Neuron (in vitro differentiated cells): ENCODE data around the gene PDIA6.
"Not testable (repeated sequence)": the region's sequence is repeated elsewhere in the genome, so short reads cannot be mapped to it uniquely, and the experiment has no call there.

Experiments used
- H2AFZ ChIP-seq: one replicate; pipeline ENCODE4 v1.6.1; 2013; ENCODE audit warnings: low read depth, mild to moderate bottlenecking, inconsistent platforms, low read length, moderate library complexity
- H3K27me3 ChIP-seq: one replicate; pipeline ENCODE4 v1.6.1; 2013; ENCODE audit warnings: low read length; ENCODE audit not compliant: insufficient read depth
- H3K36me3 ChIP-seq: one replicate; pipeline ENCODE4 v1.6.1; 2013; ENCODE audit warnings: low read length; ENCODE audit not compliant: insufficient read depth
- H3K4me1 ChIP-seq: one replicate; pipeline ENCODE4 v1.6.1; 2013; ENCODE audit warnings: low read length; ENCODE audit not compliant: insufficient read depth
- H3K4me3 ChIP-seq: 2 replicates; pipeline ENCODE4 v1.5.1; 2013; ENCODE audit warnings: mild to moderate bottlenecking, low read length, moderate library complexity
- H3K9me3 ChIP-seq: one replicate; pipeline ENCODE4 v1.6.1; 2013; ENCODE audit warnings: low read length

Gene PDIA6

DNA sequence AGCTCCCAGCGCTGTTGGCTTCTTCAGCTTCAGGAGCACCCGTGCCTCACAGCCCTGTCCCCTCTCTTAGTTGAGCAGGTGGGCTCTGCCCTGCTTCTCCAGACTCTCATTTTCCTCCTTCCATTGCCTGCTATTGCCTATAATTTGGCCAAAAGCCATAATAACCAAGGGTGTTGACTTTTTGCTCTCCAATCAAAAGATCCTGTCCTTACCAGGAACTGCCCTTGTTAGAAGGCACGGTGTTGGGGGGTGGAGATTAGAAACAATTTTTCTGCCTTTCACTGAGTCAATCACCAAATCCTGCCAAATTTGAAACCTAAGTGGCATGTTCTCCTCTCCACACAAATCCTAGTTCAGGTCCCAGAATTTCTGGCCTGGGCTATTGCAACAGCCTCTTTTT, 16.7 kb upstream of the PDIA6 start:
- H3K4me1 ChIP-seq: peaks cover 26% of the 10 kb centered on the region
- H3K27me3 ChIP-seq: peaks cover 22% of the 10 kb centered on the region
- no peak overlapping the region for H3K4me3 ChIP-seq
- H3K9me3 ChIP-seq: no peaks in the 10 kb centered on the region
- H2AFZ ChIP-seq: no peak overlapping the region
- no peaks in the 10 kb centered on the region for H3K36me3 ChIP-seq

- Histone ChIP-seq H3K4me1 (peaks cover 17% of the 10 kb centered on the region), H3K4me3 (no peak overlapping the region), H2AFZ (no peak overlapping the region), H3K9me3 (no peaks in the 10 kb centered on the region), H3K36me3 (no peaks in the 10 kb centered on the region), H3K27me3 (peaks cover 22% of the 10 kb centered on the region)
Observed at GRCh38 chr2:10828346-10828745, 15.8 kb upstream of the PDIA6 start.

GRCh38 chr2:10826625-10827024, 14.0 kb upstream of the PDIA6 start:
- Histone ChIP-seq H3K27me3 (peaks cover 22% of the 10 kb centered on the region), H2AFZ (no peak overlapping the region)

DNA sequence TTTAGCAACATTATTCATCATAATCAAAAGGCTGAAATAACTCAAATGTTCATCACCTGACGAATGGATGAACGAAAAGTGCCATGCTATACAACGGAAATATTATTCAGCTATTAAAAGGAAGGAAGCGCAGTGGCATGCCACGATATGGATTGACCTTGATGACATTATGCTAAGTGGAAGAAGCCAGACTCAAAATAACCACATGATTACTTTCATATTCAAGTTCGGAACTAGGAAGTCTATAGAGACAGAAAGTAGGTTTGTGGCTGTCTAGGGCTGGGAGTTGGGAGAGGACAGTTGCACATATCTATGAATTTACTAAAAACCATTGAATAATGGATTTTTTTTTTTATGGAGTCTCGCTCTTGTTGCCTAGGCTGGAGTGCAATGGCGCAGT, 13.4 kb upstream of the PDIA6 start:
- Histone ChIP-seq H3K36me3 (no peaks in the 10 kb centered on the region), H2AFZ (no peak overlapping the region), H3K4me3 (no peak overlapping the region), H3K27me3 (peaks cover 22% of the 10 kb centered on the region), H3K4me1 (peaks cover 4% of the 10 kb centered on the region), H3K9me3 (no peaks in the 10 kb centered on the region)

More at GRCh38 chr2:10826625-10827024, 14.0 kb upstream of the PDIA6 start:
- Histone ChIP-seq H3K36me3 (no peaks in the 10 kb centered on the region), H3K4me3 (no peak overlapping the region), H3K4me1 (peaks cover 10% of the 10 kb centered on the region), H3K9me3 (no peaks in the 10 kb centered on the region)

- H3K4me1 ChIP-seq: no peaks in the 10 kb centered on the region
Observed at GRCh38 chr2:10824191-10824590, 11.6 kb upstream of the PDIA6 start.

DNA sequence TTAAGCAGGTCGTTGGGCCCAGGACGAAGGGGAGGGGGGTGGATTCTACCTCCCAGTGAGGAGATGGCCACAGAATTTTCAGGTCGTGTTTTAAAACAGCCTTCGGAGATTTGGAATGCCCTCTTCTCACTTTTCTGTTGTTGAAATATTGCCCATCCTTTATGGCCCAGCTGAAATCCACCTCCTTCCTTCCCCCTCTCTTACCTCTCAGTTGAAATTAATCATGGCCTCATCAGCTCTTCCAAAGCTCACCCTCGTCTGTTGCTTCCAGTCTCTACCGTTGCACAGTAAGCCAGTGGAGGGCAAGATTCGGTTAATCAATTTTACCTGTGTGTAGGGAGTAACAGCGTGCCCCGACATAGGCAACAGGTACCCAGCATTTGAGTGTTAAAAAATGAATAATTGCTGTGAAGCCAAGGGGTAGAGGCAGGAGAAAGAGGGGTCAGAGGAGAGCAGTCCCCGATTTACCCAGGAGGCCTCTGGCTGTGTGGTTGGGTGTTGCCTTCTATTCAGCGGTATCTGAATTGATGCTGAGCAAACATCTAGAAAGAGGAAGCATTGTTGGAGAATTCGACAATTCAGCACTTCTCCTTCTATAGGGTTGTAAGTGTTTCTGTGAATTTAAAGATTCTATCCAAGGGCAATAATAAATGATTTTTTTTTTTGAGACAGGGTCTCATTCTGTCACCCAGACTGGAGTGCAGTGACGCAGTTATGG, 8.6 kb upstream of the PDIA6 start:
- Histone ChIP-seq H3K4me1 (no peaks in the 10 kb centered on the region), H3K36me3 (no peaks in the 10 kb centered on the region), H3K4me3 (no peak overlapping the region), H2AFZ (no peak overlapping the region), H3K27me3 (no peaks in the 10 kb centered on the region), H3K9me3 (no peaks in the 10 kb centered on the region)

More at GRCh38 chr2:10824191-10824590, 11.6 kb upstream of the PDIA6 start:
- H3K27me3 ChIP-seq: peaks cover 10% of the 10 kb centered on the region
- H2AFZ ChIP-seq: no peak overlapping the region
- H3K36me3 ChIP-seq: no peaks in the 10 kb centered on the region
- no peaks in the 10 kb centered on the region for H3K9me3 ChIP-seq
- H3K4me3 ChIP-seq: no peak overlapping the region

DNA sequence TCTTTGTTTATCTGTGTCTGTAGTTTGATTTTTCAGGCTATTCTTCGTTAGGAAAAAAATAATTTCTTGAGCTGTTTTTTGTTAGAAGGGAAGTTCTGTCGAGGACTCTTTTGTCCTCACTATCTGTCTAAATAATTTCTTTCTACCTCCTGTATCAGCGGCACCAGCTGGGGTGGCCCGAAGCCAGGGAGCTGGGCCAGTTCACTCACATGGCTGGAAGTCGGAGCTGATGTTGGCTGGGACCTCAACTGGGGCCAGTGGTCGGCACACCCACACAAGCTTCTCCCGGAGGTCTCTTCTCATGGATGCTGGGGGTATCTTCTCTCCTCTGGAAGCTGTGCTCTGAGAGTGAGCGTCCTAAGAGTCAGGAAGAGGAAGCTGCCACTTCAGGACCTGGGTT, 8.0 kb upstream of the PDIA6 start:
- Histone ChIP-seq H3K4me1 (no peaks in the 10 kb centered on the region), H3K9me3 (no peaks in the 10 kb centered on the region), H3K4me3 (no peak overlapping the region), H3K36me3 (no peaks in the 10 kb centered on the region), H2AFZ (no peak overlapping the region), H3K27me3 (no peaks in the 10 kb centered on the region)

GRCh38 chr2:10819714-10820314, 7.2 kb upstream of the PDIA6 start:
- Histone ChIP-seq H2AFZ (no peak overlapping the region), H3K4me3 (no peak overlapping the region), H3K4me1 (peaks cover 1% of the 10 kb centered on the region), H3K9me3 (no peaks in the 10 kb centered on the region), H3K36me3 (no peaks in the 10 kb centered on the region), H3K27me3 (no peaks in the 10 kb centered on the region)

GRCh38 chr2:10818984-10819383, 6.4 kb upstream of the PDIA6 start:
- Histone ChIP-seq H3K36me3 (no peaks in the 10 kb centered on the region), H3K9me3 (no peaks in the 10 kb centered on the region), H3K27me3 (no peaks in the 10 kb centered on the region), H3K4me1 (peaks cover 8% of the 10 kb centered on the region), H3K4me3 (no peak overlapping the region), H2AFZ (no peak overlapping the region)

- not testable (repeated sequence) for H3K9me3 ChIP-seq, H2AFZ ChIP-seq, H3K36me3 ChIP-seq, H3K4me3 ChIP-seq, H3K27me3 ChIP-seq, H3K4me1 ChIP-seq
Observed at GRCh38 chr2:10818305-10818704, 5.7 kb upstream of the PDIA6 start.

DNA sequence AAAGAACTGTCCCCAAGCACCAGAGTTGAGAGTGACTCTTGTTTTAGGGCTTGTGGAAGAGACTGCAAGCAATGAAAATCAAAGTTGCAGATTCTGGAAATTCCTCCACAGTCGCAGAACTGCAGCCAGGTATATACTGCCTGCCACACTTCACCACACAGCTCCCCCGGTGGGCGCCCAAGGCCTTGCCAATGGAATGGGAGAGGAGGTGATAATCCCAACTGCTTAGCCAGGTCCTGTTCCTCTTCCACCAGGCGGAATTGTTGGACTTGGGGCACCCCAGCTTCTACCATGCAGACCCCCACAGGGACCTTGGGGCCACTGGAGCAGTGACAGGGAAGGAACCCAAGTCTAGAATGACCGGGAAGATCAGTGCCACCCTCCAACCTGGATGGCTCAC, 4.8 kb upstream of the PDIA6 start:
- no peak overlapping the region for H2AFZ ChIP-seq
- no peaks in the 10 kb centered on the region for H3K9me3 ChIP-seq
- no peaks in the 10 kb centered on the region for H3K36me3 ChIP-seq
- H3K4me3 ChIP-seq: no peak overlapping the region
- no peaks in the 10 kb centered on the region for H3K27me3 ChIP-seq
- H3K4me1 ChIP-seq: peaks cover 12% of the 10 kb centered on the region

- no peak overlapping the region for H3K4me3 ChIP-seq
- H3K4me1 ChIP-seq: peaks cover 33% of the 10 kb centered on the region
- peak overlapping the region; percentile 78 for H2AFZ ChIP-seq
- no peaks in the 10 kb centered on the region for H3K27me3 ChIP-seq
- H3K36me3 ChIP-seq: peaks cover 3% of the 10 kb centered on the region
- no peaks in the 10 kb centered on the region for H3K9me3 ChIP-seq
Observed at GRCh38 chr2:10814571-10815331, 2.2 kb upstream of the PDIA6 start.

- Histone ChIP-seq H3K36me3 (peaks cover 3% of the 10 kb centered on the region), H3K9me3 (no peaks in the 10 kb centered on the region), H3K4me1 (peaks cover 33% of the 10 kb centered on the region), H3K27me3 (no peaks in the 10 kb centered on the region), H3K4me3 (no peak overlapping the region), H2AFZ (peak overlapping the region; percentile 78)
Observed at GRCh38 chr2:10814142-10814541, 1.6 kb upstream of the PDIA6 start.
